SK-N-SH (cell line): ENCODE data around the gene SNAI1. TPM values are rescaled to one million over a fixed set of nuclear protein-coding genes. Genes with fewer than 3 reads are reported as not detected.
"Not testable (repeated sequence)": the region's sequence is repeated elsewhere in the genome, so short reads cannot be mapped to it uniquely, and the experiment has no call there.

Source experiments
- CTCF ChIA-PET: fragments of 300-600, 350-600 bp; formaldehyde crosslinking; extraction: SDS; loops from one replicate; lab custom pipeline; 2021; lab: Yijun Ruan, JAX
- POLR2A ChIA-PET: fragments of 350-600 bp; sonication (Branson Sonifier 250); formaldehyde crosslinking; extraction: SDS; loops from one replicate; lab custom pipeline; 2020; ENCODE audit warnings: antibody characterized with exemption, inconsistent platforms; lab: Yijun Ruan, JAX
- DNase-seq: peaks from one replicate; pipeline ENCODE4 v3.0.0; 2012
- H2AFZ ChIP-seq: fragments of 200-600 bp; sonication (generic); 2 replicates; pipeline ENCODE4 v1.8.1; 2016; ENCODE audit warnings: antibody characterized with exemption, mild to moderate bottlenecking, low read depth
- H3F3A ChIP-seq: fragments of 200-600 bp; sonication (generic); replicated peaks from 2 replicates; pipeline ENCODE3; 2016; ENCODE audit warnings: antibody characterized with exemption, mild to moderate bottlenecking; ENCODE audit not compliant: insufficient read depth
- H3K27ac ChIP-seq, 2 experiments: fragments of 200-500 bp in 1 of 2; fragments of 200-600 bp in 1 of 2; sonication (Bioruptor generic) in 1 of 2; sonication (generic), shearing (Covaris generic) in 1 of 2; 2 replicates each; pipeline versions ENCODE4 v1.5.1 to v1.6.1; 2014 to 2016; ENCODE audit warnings: low read depth in 2 of 2, inconsistent platforms in 1 of 2, low read length in 1 of 2, mild to moderate bottlenecking in 1 of 2, mixed read lengths in 1 of 2
- H3K27me3 ChIP-seq: fragments of 200-600 bp; sonication (generic), shearing (Covaris generic); 2 replicates; pipeline ENCODE4 v1.6.1; 2016; ENCODE audit warnings: mixed run types; ENCODE audit not compliant: insufficient read depth
- H3K36me3 ChIP-seq, 2 experiments: fragments of 200-500 bp in 1 of 2; fragments of 200-600 bp in 1 of 2; sonication (Bioruptor generic) in 1 of 2; sonication (generic) in 1 of 2; replicated peaks in 1 of 2; 2 replicates each; pipeline versions ENCODE3 to v1.5.1; 2014 to 2016; ENCODE audit warnings: low read length in 1 of 2, mild to moderate bottlenecking in 1 of 2; ENCODE audit not compliant: insufficient read depth in 2 of 2, control insufficient read depth in 1 of 2
- H3K4me1 ChIP-seq, 2 experiments: fragments of 200-500 bp in 1 of 2; fragments of 200-600 bp in 1 of 2; sonication (Bioruptor generic) in 1 of 2; sonication (generic), shearing (Covaris generic) in 1 of 2; 2 replicates each; pipeline versions ENCODE4 v1.5.1 to v1.6.1; 2014 to 2016; ENCODE audit warnings: low read depth in 1 of 2, low read length in 1 of 2, mixed run types in 1 of 2; ENCODE audit not compliant: insufficient read depth in 2 of 2, control insufficient read depth in 1 of 2
- H3K4me2 ChIP-seq: fragments of 200-600 bp; sonication (generic), shearing (Covaris generic); 2 replicates; pipeline ENCODE4 v1.6.1; 2017; ENCODE audit warnings: mixed run types
- H3K4me3 ChIP-seq, 2 experiments: fragments of 200-500 bp in 1 of 2; fragments of 200-600 bp in 1 of 2; sonication (Bioruptor generic) in 1 of 2; sonication (generic), shearing (Covaris generic) in 1 of 2; 2 replicates each; pipeline versions ENCODE4 v1.5.1 to v1.8.1; 2014 to 2016; ENCODE audit warnings: low read depth in 2 of 2, inconsistent platforms in 1 of 2, low read length in 1 of 2, mild to moderate bottlenecking in 1 of 2, mixed read lengths in 1 of 2, moderate library complexity in 1 of 2
- H3K79me2 ChIP-seq: fragments of 200-600 bp; sonication (generic); 2 replicates; pipeline ENCODE4 v1.8.1; 2017; ENCODE audit warnings: mild to moderate bottlenecking; ENCODE audit not compliant: insufficient read depth
- H3K9ac ChIP-seq: fragments of 200-600 bp; sonication (generic); 2 replicates; pipeline ENCODE4 v1.6.1; 2017; ENCODE audit warnings: mixed run types
- H3K9me2 ChIP-seq: fragments of 200-600 bp; sonication (generic); 2 replicates; pipeline ENCODE4 v1.6.1; 2017; ENCODE audit warnings: mixed run types
- H3K9me3 ChIP-seq: fragments of 200-600 bp; sonication (generic); 2 replicates; pipeline ENCODE4 v1.6.1; 2017; ENCODE audit warnings: mixed run types, mild to moderate bottlenecking, moderate library complexity
- H4K20me1 ChIP-seq: fragments of 200-600 bp; sonication (generic); 2 replicates; pipeline ENCODE4 v1.6.1; 2017; ENCODE audit warnings: mild to moderate bottlenecking, mixed run types; ENCODE audit not compliant: insufficient read depth
- CHD2 ChIP-seq: fragments of 150-350 bp; IDR thresholded peaks from 2 replicates; pipeline ENCODE4 v1.6.1; 2018; ENCODE audit warnings: low read length; ENCODE audit not compliant: partially characterized antibody
- JUND ChIP-seq: IDR thresholded peaks from 2 replicates; pipeline ENCODE4 v1.4.0; 2012
- NFIC ChIP-seq: IDR thresholded peaks from 2 replicates; pipeline ENCODE4 v1.4.0; 2012; ENCODE audit warnings: borderline replicate concordance
- RAD21 ChIP-seq: IDR thresholded peaks from 2 replicates; pipeline ENCODE4 v1.6.1; 2012; ENCODE audit warnings: mild to moderate bottlenecking, low read length
- RCOR1 ChIP-seq: fragments of 150-350 bp; IDR thresholded peaks from 2 replicates; pipeline ENCODE4 v1.6.1; 2017; ENCODE audit warnings: antibody characterized with exemption, low read length
- TCF12 ChIP-seq: IDR thresholded peaks from 2 replicates; pipeline ENCODE4 v1.4.0; 2012
- WGBS: methylation state at CpG from one replicate; pipeline ENCODE4 v1.1.6; 2017; ENCODE audit warnings: low lambda C conversion rate; 5-methylcytosine and 5-hydroxymethylcytosine counted together
- polyA plus RNA-seq, 3 experiments: library from polyadenylated mRNA; depleted of rRNA; stranded (reverse); fragments of >200 nt; gene quantifications; 2 replicates each; pipeline ENCODE4 v1.2.3, GENCODE V29; 2012
- TF ChIP-seq, protein P1 (sequence below): IDR thresholded peaks from 2 replicates; pipeline ENCODE4; 2012
- TF ChIP-seq, protein P2 (sequence below): fragments of 200-600 bp; sonication (generic); IDR thresholded peaks from 2 replicates; pipeline ENCODE4 v1.6.1; 2017; ENCODE audit warnings: antibody characterized with exemption, mild to moderate bottlenecking, moderate library complexity

SNAI1 gene
- polyA plus RNA-seq, 1 of the 3 experiments (the other 2 are of a cell fraction), result 6.2 TPM

DNA sequence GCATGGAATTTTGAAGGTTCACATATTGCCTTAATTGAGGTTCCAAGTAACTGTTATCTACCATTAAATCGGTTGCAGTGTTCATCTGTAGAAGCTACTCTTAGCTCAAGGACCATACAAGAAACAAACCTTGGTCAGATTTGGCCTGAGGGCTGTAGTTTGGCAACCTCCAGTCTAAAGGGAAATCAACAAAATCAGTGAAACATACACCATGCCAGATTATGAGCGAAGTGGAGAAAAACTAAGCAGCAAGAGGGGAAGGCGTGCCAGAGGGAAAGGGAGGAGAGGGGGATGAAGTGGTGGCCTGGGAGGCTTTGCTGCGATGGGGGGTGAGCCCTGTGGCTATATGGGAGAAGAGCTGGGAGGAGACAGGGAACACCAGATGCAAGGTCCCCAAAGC is 8.8 kb upstream of the SNAI1 start:
- Histone ChIP-seq H3K27me3 (no peaks in the 10 kb centered on the region), H3K27ac (no peak overlapping the region), H3F3A (peaks cover 1% of the 10 kb centered on the region), H3K9ac (no peak overlapping the region), H4K20me1 (no peaks in the 10 kb centered on the region), H3K9me3 (no peaks in the 10 kb centered on the region), H3K4me3 (no peak overlapping the region), H3K4me1 (no peaks in the 10 kb centered on the region; a peak in 1 of 4 replicates), H3K9me2 (no peaks in the 10 kb centered on the region), H2AFZ (no peak overlapping the region), H3K36me3 (no peaks in the 10 kb centered on the region), H3K79me2 (no peaks in the 10 kb centered on the region), H3K4me2 (no peak overlapping the region)
- 64% methylated on average over 4 of the region's 4 CpGs for WGBS
- no peak for DNase-seq
- POLR2A ChIA-PET, result interaction anchor here (1.0 kb wide), 1 partner anchor 8 kb away, joined by 3 read pairs; no protein-coding TSS in a partner anchor
- TF ChIP-seq, protein P1, sequence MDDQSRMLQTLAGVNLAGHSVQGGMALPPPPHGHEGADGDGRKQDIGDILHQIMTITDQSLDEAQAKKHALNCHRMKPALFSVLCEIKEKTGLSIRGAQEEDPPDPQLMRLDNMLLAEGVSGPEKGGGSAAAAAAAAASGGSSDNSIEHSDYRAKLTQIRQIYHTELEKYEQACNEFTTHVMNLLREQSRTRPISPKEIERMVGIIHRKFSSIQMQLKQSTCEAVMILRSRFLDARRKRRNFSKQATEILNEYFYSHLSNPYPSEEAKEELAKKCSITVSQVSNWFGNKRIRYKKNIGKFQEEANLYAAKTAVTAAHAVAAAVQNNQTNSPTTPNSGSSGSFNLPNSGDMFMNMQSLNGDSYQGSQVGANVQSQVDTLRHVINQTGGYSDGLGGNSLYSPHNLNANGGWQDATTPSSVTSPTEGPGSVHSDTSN, result no peak
- TF ChIP-seq, protein P2, sequence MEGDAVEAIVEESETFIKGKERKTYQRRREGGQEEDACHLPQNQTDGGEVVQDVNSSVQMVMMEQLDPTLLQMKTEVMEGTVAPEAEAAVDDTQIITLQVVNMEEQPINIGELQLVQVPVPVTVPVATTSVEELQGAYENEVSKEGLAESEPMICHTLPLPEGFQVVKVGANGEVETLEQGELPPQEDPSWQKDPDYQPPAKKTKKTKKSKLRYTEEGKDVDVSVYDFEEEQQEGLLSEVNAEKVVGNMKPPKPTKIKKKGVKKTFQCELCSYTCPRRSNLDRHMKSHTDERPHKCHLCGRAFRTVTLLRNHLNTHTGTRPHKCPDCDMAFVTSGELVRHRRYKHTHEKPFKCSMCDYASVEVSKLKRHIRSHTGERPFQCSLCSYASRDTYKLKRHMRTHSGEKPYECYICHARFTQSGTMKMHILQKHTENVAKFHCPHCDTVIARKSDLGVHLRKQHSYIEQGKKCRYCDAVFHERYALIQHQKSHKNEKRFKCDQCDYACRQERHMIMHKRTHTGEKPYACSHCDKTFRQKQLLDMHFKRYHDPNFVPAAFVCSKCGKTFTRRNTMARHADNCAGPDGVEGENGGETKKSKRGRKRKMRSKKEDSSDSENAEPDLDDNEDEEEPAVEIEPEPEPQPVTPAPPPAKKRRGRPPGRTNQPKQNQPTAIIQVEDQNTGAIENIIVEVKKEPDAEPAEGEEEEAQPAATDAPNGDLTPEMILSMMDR, result no peak
- TF ChIP-seq JUND, result no peak
- no peak for TF ChIP-seq RAD21
- no peak for TF ChIP-seq NFIC
- CTCF ChIA-PET, result interaction anchor here (1.2 to 22.2 kb wide), 4 partner anchors 94 to 205 kb away, joined by 3 to 807 read pairs (median 5); no protein-coding TSS in a partner anchor

DNA sequence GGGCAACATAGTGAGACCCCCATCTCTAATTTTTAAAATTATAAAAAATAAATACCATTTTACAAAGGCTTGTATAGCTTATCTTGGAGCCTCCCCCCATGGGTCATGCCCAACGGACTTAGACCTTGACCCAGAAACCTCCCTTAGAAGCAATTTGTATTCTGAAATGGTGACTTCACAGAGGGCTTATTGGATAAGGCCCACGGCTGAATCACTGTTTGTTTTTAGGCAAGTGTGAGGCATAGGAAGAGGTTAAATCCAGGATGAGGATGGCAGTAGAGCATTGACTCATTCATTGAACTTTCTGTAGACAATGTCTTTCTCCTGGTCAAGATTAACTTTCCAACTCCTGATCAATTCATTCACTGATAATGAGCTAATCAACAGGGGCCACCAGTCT is 6.2 kb upstream of the SNAI1 start:
- no peaks in the 10 kb centered on the region for H3K36me3 ChIP-seq
- DNase-seq, result no peak
- H3K4me2 ChIP-seq, result no peak overlapping the region
- no peaks in the 10 kb centered on the region for H3K9me2 ChIP-seq
- no peaks in the 10 kb centered on the region for H3K27me3 ChIP-seq
- TF ChIP-seq RCOR1 (no peak), CHD2 (no peak), TCF12 (no peak)
- no peak overlapping the region for H3K9ac ChIP-seq
- peaks cover 5% of the 10 kb centered on the region for H3F3A ChIP-seq
- no peak overlapping the region for H3K4me3 ChIP-seq
- H3K4me1 ChIP-seq, result peaks cover 0 to 3% of the 10 kb centered on the region in 2 experiments; a peak in 1 of 4 replicates
- 48% methylated on average over 2 of the region's 2 CpGs for WGBS
- H2AFZ ChIP-seq, result no peak overlapping the region
- no peak overlapping the region for H3K27ac ChIP-seq
- ChIA-PET POLR2A (no interaction called here), CTCF (interaction anchor here (0.6 to 22.2 kb wide), 6 partner anchors 11 to 201 kb away, joined by 3 to 807 read pairs (median 6); no protein-coding TSS in a partner anchor)
- H4K20me1 ChIP-seq, result no peaks in the 10 kb centered on the region
- H3K9me3 ChIP-seq, result no peaks in the 10 kb centered on the region
- H3K79me2 ChIP-seq, result no peaks in the 10 kb centered on the region

DNA sequence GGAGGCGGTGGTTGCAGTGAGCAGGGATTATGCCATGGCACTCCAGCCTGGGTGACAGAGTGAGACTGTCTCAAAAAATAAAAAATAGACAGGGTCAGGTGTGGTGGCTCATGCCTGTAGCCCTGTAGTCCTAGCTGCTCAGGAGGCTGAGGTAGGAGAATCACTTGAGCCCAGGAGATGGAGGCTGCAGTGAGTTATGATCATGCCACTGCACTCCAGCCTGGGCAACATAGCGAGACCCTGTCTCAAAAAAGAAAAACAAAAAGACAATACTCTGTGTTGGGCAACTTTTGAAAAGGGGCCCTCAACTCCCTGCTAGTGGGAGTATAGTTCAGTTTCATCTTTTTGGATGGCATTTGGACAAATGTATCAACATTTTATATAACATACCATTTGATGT is 5.0 kb upstream of the SNAI1 start:
- ChIA-PET POLR2A (interaction anchor here (2.5 kb wide), 1 partner anchor 94 kb away, joined by 15 read pairs; no protein-coding TSS in a partner anchor), CTCF (interaction anchor here (1.1 to 22.2 kb wide), 11 partner anchors 12 to 200 kb away, joined by 3 to 807 read pairs (median 31); no protein-coding TSS in a partner anchor)
- H3K4me1 ChIP-seq, H3K79me2 ChIP-seq, H3K36me3 ChIP-seq, H3K27ac ChIP-seq, H3F3A ChIP-seq, H3K4me3 ChIP-seq, H2AFZ ChIP-seq, H3K9me2 ChIP-seq, H3K9ac ChIP-seq, H3K27me3 ChIP-seq, DNase-seq, H3K4me2 ChIP-seq, H3K9me3 ChIP-seq, H4K20me1 ChIP-seq: not testable (repeated sequence)
- WGBS, result 97% methylated on average over 2 of the region's 2 CpGs
